DLD1 (cell line): ENCODE results near the gene DES.

Experiments used
- in situ Hi-C: cut with HindIII; loops from 2 replicates; pipeline ENCODE4 v1.10.0; 2017; ENCODE audit warnings: low sequenced_read_pairs

DES gene

DNA sequence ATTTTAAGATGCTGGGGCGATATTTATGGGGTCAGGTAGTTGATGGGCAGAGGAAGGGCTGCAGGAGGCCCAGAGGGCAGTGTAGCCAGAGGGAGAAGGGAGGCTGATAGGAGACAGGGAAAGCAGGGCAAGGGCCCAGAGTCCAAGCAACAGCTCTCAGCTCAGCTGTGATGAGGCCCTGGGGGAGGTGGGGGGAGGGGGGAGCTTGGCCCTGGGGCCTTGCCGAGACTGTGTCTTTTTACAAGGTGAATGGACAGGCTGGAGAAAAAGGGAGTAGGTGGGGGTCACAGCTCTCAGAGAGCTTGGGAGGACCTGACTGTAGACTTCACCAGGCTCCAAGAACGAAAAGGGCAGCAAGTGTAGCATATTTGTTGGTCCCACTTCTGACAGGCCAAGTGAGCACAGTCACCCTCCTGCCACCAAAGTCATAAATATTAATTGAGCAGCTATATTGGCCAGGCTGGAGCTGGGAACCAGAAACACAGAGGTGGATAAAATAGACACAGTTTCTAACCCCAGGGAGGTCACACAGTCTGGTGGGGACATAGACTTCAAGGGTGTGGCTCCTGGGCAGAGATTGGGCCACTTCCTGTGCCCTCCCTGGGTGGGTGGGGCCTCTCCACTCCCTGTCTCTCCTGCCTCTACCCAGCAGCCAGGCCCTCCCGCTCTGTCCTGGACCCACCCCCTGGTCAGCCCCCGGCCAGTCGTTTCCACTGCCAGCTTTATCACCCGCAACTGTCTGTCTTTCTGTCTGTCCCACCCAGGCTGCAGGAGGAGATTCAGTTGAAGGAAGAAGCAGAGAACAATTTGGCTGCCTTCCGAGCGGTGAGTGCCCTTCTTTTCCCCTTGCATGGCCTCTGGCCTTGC is 1.4 kb downstream of the DES start:
- in situ Hi-C loops = no loop called here

- in situ Hi-C loops = no loop called here
These were observed 2.5 kb downstream of the DES start for GRCh38 chr2:219420687-219421086.

DNA sequence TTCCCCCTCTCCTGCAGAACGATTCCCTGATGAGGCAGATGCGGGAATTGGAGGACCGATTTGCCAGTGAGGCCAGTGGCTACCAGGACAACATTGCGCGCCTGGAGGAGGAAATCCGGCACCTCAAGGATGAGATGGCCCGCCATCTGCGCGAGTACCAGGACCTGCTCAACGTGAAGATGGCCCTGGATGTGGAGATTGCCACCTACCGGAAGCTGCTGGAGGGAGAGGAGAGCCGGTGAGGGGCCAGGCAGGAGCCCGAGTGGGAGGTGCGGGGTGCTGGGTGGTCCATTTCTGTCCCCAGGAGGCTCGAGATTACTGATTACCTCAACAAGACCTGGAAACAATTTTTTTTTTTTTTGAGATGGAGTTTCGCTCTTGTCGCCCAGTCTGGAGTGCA is 3.1 kb downstream of the DES start:
- in situ Hi-C loops = no loop called here

GRCh38 chr2:219422952-219423534 is 4.9 kb downstream of the DES start:
- in situ Hi-C loops = no loop called here

GRCh38 chr2:219423652-219424377 is 5.6 kb downstream of the DES start:
- in situ Hi-C loops = no loop called here

DNA sequence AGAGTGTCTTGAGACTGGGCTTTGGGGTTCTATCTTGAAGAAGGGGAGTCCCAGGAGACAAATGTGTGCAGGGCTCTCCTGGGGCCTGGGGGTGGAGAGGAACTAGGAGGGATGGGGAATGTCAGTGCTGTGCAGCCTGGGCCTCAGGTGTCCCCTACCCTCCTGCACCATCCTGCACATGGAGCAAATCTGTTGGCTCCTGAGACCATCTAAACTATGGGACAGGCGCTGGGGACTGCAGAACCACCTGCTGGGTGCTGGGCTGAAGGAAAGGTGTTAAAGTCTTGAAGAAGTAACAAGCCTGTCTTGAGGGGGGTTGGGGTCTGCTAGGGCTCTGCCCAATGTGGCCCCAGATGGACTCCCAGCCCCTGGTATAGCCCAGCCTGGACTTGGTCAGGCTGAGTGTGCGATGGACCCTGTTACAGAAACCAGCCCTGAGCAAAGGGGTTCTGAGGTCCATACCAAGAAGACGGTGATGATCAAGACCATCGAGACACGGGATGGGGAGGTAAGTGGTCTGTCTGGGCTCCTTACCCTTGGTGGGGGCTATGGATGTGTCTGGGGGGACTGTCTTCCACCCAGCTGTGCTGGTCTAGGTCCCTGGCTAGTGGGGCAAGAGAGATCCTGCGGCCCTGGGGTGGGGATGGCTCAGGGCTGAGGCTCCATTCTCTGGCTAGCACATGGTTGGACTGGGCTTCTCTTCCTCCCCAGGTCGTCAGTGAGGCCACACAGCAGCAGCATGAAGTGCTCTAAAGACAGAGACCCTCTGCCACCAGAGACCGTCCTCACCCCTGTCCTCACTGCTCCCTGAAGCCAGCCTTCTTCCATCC is 7.3 kb downstream of the DES start:
- in situ Hi-C loops = no loop called here

- in situ Hi-C loops = no loop called here
These were observed 7.9 kb downstream of the DES start for GRCh38 chr2:219426068-219426443.

GRCh38 chr2:219426534-219427136 is 8.5 kb downstream of the DES start:
- in situ Hi-C loops = no loop called here

GRCh38 chr2:219428469-219428868 is 10.3 kb downstream of the DES start:
- in situ Hi-C loops = no loop called here

DNA sequence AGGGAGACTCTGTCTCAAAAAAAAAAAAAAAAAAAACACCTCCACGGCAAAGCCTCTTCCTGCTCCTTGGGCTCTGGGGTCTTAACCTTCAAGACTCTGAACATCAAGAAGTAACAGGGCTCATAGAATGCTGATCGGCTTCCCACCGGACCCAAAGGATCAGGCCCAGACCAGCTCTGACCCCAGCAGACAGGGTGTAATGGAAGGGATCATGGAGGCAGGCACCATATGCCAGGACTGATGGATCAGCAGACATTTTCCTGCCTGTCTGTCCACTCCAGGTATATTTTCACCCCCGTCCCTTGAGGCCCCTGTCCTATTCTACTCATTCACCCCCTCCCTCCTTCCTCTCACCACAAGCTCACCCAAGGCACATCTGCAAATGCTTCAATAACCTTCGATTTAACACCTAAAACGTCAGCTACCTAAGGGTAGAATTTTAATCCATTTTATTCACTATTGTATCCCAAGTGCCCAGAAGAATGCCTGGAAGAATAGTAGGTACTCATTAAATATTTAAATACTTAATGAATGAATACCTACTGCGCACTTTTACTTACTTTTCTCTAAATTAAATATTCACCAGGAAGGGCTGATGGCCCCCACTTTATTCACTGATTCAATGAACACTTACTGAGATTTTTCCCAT is 11.9 kb downstream of the DES start:
- in situ Hi-C loops = no loop called here

DNA sequence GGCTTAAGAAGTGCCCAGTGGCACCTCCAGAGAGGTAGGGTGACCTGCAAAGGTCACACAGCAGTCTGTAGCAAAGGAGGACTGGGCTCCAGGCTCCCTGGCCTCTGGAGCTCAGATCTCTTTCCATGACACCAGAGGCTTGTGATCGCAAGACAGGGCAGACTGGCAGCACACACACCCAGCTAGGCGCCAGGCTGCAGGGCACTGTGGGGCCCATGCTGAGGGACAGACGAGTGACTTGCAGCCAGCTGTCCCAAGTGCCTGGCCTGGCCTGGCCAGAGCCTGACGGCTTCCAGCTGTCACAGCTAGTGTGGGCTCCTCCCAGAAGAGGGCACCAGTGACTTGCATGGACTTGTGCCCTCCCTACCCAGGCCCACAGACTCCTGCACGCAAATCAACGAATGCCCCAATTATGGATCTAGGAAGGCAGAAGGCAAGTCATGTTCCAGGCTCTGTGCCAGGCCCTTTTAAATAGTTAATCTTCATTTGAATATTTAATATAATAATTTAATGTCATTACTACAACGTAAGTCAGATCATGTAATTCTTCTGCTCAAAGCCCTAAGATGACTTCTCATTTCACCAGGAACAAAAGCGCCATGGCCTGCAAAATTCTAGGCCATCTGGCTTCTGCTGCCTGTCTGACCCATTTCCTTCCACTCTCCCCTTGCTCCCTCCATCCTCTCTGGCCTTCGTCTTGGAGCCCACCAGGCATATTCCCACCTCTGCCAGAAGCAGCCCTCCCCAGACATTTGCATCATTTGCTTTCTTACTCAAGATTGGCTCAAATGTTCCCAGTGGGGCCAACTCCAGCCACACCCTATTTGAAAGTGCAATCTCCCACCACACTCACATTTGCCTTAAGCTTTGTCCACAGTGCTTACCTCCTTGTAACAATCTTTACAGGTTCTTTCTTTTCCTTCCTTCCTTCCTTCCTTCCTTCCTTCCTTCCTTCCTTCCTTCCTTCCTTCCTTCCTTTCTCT is 12.7 kb downstream of the DES start:
- in situ Hi-C loops = no loop called here

DNA sequence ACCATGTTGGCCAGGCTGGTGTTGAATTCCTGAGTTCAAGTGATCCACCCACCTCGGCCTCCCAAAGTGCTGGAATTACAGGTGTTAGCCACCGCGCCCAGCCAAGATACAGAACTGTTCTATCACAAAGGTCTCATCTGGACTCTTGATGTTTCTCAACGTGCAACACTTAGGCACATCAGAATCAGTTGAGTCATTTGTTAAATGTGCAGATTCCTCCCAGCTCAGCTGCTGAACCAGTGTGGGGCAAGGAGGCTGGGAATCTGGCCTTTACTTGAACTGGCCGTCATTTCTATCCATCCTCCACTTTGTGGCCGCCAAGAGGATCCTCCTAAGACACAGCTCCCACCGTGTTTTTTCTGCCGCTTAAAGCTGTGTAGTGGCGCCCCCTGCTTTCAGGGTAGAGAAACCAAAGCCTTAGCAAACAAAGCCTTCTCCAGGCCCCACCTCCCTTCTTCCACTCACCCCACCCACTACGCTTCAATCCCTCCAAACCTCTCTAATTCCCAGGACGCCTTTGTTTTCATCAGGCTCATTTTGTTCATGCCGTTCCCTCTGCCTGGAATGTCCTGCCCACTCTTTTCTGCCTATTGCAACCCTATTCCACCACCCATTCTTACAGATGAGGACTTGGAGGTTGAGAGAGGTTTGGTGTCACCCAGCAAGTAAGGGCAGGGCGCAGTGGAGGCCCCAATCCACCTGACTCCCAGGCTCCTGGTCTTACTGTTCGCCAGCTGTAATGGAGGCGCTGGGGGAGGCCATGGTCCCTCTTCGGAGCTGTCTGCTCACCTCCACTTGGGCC is 15.7 kb downstream of the DES start:
- in situ Hi-C loops = no loop called here

DNA sequence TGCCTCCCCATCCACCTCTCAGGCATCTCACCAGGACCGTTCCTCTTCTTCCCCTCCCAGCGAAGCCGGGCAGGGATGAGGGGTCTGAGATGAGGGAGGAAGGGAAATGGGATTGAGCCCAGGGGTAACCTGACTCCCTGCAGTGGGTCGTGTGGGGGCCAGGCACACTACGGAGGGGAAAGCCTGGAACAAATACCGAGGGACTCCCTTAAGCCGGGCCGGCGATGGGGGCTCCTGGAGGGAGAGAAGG is 16.2 kb downstream of the DES start:
- in situ Hi-C loops = no loop called here

GRCh38 chr2:219434718-219435525 is 16.7 kb downstream of the DES start, which contains the start of gene SPEG:
Gene SPEG, plus strand, starts transcription at chr2:219434843. Its CDS starts 135 bp downstream, at chr2:219434978.
- in situ Hi-C loops = no loop called here

DNA sequence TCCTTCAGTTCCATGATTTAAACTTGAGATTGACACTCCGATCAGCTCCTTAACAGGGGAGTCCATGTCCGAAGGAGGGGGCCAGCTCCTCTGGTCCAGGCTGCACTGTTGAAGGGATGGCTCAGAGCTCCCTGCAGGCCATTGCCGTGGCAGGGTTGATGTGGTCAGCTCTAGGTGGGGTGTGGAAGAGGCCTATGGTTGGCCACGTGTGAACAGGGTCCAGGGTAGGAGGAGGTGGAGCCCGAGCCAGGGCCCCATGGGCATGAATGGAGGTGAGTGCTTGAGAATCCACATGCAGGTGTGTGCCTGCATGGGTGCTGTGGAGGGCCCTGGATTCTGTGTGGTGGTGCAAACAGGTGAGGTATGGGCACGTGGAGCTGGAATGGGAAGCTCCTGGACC is 17.5 kb downstream of the DES start:
- in situ Hi-C loops = no loop called here

GRCh38 chr2:219436491-219436890 is 18.3 kb downstream of the DES start:
- in situ Hi-C loops = no loop called here

DNA sequence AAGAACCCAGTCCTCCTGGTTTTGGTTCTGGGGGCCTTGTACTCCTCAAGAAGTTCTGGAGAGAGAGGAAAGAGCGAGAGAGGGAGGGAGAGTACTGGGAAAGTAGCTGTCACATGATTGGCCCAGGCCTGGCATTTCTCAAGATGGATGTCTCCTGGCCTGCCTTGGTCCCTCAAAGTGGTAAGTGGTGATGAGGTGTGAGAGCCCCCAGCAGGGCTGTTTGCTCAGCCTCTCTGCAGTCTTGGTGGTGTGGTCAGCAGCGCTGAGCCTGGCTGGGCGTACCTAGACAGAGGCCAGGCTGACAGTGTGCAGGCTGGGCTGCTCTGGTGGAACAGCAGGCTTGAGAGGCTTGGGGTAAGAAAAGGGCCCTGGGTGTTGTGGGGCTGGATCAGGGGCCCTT is 19.0 kb downstream of the DES start:
- in situ Hi-C loops = no loop called here
